22Rv1 (cell line): ENCODE results near the gene TAX1BP1.

ENCODE experiments used
- CTCF ChIP-seq: fragments of 450-650 bp; IDR thresholded peaks from 2 replicates; pipeline ENCODE4 v1.5.1; 2017; ENCODE audit warnings: mild to moderate bottlenecking
- ZFX ChIP-seq: fragments of 450-650 bp; IDR thresholded peaks from 2 replicates; pipeline ENCODE4 v1.6.1; 2017; ENCODE audit warnings: antibody characterized with exemption, borderline replicate concordance

- TF ChIP-seq CTCF: no peak
- TF ChIP-seq ZFX: no peak
Observed at GRCh38 chr7:27822245-27822644, 82.3 kb downstream of the TAX1BP1 start.
